Breast epithelium (tissue), 3 donors: Measurements from ENCODE around the gene RELL2.

ENCODE experiments used
- POLR2A ChIP-seq: fragments of 450-650 bp; IDR thresholded peaks from one replicate; pipeline ENCODE4 v1.6.1; 2016; ENCODE audit warnings: antibody characterized with exemption, mild to moderate bottlenecking, moderate library complexity
- TF ChIP-seq, protein P1 (sequence below), 3 donors: fragments of 450-650 bp; IDR thresholded peaks; one replicate each; pipeline ENCODE4 v1.5.1; 2016 to 2017; ENCODE audit warnings: antibody characterized with exemption in 3 of 3, mild to moderate bottlenecking in 3 of 3, moderate library complexity in 3 of 3

DNA sequence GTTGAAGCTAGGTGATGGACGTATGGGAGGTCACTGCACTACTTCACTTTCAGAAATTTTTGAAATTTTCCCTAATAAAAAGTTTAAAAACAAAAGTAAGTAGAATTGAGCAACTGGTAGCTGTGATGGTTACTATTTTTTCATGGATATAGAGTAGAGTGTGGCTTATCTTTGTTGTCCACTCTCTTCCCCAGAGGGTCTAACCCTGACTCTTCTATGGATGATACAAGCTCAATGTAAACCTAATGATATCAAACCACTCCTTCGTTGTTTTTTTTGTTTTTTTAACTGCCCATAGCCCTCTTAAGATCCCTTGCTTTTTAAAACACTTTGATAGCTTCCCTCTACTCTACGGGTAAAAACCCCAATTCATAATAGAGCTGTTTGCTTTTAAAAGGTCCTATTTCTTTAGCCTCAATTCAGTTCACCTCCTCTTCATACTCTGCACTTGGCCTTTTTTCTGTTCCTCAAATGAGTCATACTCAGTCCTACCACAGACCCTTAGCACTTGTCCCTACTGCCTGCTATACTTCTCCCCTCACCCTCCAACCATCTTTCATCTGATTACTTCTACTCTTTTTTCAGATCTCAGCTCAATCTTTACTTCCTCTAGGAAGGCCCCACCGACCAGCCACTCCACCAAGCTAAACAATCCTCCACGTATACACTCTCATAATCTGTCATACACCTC lies 2.8 kb upstream of the RELL2 start:
- TF ChIP-seq, protein P1, sequence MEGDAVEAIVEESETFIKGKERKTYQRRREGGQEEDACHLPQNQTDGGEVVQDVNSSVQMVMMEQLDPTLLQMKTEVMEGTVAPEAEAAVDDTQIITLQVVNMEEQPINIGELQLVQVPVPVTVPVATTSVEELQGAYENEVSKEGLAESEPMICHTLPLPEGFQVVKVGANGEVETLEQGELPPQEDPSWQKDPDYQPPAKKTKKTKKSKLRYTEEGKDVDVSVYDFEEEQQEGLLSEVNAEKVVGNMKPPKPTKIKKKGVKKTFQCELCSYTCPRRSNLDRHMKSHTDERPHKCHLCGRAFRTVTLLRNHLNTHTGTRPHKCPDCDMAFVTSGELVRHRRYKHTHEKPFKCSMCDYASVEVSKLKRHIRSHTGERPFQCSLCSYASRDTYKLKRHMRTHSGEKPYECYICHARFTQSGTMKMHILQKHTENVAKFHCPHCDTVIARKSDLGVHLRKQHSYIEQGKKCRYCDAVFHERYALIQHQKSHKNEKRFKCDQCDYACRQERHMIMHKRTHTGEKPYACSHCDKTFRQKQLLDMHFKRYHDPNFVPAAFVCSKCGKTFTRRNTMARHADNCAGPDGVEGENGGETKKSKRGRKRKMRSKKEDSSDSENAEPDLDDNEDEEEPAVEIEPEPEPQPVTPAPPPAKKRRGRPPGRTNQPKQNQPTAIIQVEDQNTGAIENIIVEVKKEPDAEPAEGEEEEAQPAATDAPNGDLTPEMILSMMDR (IDR thresholded peaks at IDR 0.05), result no peak
- TF ChIP-seq POLR2A, result no peak
